ENCODE measurements around the gene RNPEP. TPM values are rescaled to one million over a fixed set of nuclear protein-coding genes. Genes with fewer than 3 reads are reported as not detected.

Gene RNPEP
- total and polyA plus RNA-seq, 2 of the 13 experiments (the other 11 are each of a cell fraction or from before 2014, with no cell fraction given) = 20.6 to 38.4 TPM

DNA sequence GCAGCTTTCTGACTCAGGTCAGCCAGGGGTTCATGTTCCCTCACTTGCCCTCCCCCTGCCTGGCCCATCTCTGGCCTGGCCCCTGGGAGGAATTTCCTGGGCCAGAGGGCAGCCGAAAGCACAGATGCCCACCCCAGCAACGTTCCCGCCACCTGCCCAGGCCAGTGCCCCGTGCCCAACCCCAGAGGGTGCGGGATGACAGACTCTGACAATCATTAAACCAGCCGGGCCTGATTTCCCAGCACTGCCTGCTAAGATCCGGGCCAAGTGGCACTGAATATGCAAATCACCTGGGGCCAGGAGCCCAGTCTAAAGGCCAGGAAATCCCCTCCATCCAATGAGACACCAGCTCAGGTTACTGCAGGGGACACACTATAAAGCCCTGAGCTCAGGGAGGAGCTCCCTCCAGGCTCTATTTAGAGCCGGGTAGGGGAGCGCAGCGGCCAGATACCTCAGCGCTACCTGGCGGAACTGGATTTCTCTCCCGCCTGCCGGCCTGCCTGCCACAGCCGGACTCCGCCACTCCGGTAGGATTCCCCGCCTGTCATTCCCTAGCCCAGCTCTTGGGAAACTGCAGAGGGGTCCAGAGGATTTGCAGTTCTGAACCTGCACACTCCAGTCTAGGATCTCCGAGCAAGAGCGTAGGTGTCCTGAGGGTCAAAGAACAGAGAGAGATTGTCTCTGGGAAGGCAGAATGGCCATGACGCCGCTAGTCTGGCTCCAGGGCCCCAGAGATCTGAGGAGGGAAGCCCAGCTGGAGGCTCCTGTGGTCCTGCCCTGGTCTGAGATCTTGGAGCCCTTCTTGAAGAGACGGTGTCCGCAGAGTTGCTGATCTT is 27.9 kb downstream of the RNPEP start, which contains the start of gene ELF3 (continued):
- peak; percentile 54 for TF ChIP-seq HDAC1 (CRISPR knock-in tag; IDR thresholded peaks at IDR 0.05)
- no peak for TF ChIP-seq TEF (CRISPR knock-in tag; IDR thresholded peaks at IDR 0.05)
- peak; percentile 58; the same call in 1 of the 2 replicates for TF ChIP-seq HINFP (CRISPR knock-in tag; IDR thresholded peaks at IDR 0.05; ENCODE audit: low read depth)
- TF ChIP-seq TEAD2 (CRISPR knock-in tag; IDR thresholded peaks at IDR 0.05) = no peak
- peak; percentile 70 for TF ChIP-seq ZNF883 (CRISPR knock-in tag; IDR thresholded peaks at IDR 0.05; ENCODE audit: not compliant biosample characterization)
- no peak for TF ChIP-seq CREB1 (IDR thresholded peaks at IDR 0.05)
- 0 out of 2 replicates have a peak, but pooled peaks have one; percentile 30 for TF ChIP-seq CREB1 (CRISPR knock-in tag; IDR thresholded peaks at IDR 0.05)
- TF ChIP-seq RNF2 (conservative IDR thresholded peaks at IDR 0.05; ENCODE audit: low read depth) = no peak
- no peak for TF ChIP-seq BATF2 (CRISPR knock-in tag; IDR thresholded peaks at IDR 0.05)
- no peak for TF ChIP-seq SMARCC2 (IDR thresholded peaks at IDR 0.05)
- no peak; the same call in 1 of the 2 replicates for TF ChIP-seq ZNF703 (CRISPR knock-in tag; IDR thresholded peaks at IDR 0.05; ENCODE audit: borderline replicate concordance)
- 0 out of 2 replicates have a peak, but pooled peaks have one; percentile 31 for TF ChIP-seq DNMT3B (CRISPR knock-in tag; conservative IDR thresholded peaks at IDR 0.05)
- TF ChIP-seq, protein P1, sequence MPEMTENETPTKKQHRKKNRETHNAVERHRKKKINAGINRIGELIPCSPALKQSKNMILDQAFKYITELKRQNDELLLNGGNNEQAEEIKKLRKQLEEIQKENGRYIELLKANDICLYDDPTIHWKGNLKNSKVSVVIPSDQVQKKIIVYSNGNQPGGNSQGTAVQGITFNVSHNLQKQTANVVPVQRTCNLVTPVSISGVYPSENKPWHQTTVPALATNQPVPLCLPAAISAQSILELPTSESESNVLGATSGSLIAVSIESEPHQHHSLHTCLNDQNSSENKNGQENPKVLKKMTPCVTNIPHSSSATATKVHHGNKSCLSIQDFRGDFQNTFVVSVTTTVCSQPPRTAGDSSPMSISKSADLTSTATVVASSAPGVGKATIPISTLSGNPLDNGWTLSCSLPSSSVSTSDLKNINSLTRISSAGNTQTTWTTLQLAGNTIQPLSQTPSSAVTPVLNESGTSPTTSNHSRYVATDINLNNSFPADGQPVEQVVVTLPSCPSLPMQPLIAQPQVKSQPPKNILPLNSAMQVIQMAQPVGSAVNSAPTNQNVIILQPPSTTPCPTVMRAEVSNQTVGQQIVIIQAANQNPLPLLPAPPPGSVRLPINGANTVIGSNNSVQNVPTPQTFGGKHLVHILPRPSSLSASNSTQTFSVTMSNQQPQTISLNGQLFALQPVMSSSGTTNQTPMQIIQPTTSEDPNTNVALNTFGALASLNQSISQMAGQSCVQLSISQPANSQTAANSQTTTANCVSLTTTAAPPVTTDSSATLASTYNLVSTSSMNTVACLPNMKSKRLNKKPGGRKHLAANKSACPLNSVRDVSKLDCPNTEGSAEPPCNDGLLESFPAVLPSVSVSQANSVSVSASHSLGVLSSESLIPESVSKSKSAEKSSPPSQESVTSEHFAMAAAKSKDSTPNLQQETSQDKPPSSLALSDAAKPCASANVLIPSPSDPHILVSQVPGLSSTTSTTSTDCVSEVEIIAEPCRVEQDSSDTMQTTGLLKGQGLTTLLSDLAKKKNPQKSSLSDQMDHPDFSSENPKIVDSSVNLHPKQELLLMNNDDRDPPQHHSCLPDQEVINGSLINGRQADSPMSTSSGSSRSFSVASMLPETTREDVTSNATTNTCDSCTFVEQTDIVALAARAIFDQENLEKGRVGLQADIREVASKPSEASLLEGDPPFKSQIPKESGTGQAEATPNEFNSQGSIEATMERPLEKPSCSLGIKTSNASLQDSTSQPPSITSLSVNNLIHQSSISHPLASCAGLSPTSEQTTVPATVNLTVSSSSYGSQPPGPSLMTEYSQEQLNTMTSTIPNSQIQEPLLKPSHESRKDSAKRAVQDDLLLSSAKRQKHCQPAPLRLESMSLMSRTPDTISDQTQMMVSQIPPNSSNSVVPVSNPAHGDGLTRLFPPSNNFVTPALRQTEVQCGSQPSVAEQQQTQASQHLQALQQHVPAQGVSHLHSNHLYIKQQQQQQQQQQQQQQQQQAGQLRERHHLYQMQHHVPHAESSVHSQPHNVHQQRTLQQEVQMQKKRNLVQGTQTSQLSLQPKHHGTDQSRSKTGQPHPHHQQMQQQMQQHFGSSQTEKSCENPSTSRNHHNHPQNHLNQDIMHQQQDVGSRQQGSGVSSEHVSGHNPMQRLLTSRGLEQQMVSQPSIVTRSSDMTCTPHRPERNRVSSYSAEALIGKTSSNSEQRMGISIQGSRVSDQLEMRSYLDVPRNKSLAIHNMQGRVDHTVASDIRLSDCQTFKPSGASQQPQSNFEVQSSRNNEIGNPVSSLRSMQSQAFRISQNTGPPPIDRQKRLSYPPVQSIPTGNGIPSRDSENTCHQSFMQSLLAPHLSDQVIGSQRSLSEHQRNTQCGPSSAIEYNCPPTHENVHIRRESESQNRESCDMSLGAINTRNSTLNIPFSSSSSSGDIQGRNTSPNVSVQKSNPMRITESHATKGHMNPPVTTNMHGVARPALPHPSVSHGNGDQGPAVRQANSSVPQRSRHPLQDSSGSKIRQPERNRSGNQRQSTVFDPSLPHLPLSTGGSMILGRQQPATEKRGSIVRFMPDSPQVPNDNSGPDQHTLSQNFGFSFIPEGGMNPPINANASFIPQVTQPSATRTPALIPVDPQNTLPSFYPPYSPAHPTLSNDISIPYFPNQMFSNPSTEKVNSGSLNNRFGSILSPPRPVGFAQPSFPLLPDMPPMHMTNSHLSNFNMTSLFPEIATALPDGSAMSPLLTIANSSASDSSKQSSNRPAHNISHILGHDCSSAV (CRISPR knock-in tag; IDR thresholded peaks at IDR 0.05; ENCODE audit: borderline replicate concordance) = 0 out of 2 replicates have a peak, but pooled peaks have one; percentile 38
- peak; percentile 78 for TF ChIP-seq ZNF781 (CRISPR knock-in tag; IDR thresholded peaks at IDR 0.05; ENCODE audit: borderline replicate concordance, not compliant biosample characterization)
- TF ChIP-seq CENPX (CRISPR knock-in tag; IDR thresholded peaks at IDR 0.05) = no peak
- 0 out of 2 replicates have a peak, but pooled peaks have one; percentile 31 for TF ChIP-seq CBFB (CRISPR knock-in tag; IDR thresholded peaks at IDR 0.05)
- TF ChIP-seq ZNF615 (CRISPR knock-in tag; IDR thresholded peaks at IDR 0.05; ENCODE audit: borderline replicate concordance) = no peak
- TF ChIP-seq ZNF567 (CRISPR knock-in tag; IDR thresholded peaks at IDR 0.05; ENCODE audit: borderline replicate concordance) = no peak; the same call in 1 of the 2 replicates

All from HepG2 (cell line).